Duodenal mucosa (tissue), 2 donors: ENCODE data around the gene MEGF8.

ENCODE experiments used
- H3K27ac ChIP-seq: one replicate; pipeline ENCODE4 v1.7.0; 2013; ENCODE audit warnings: low read depth, low read length
- H3K27me3 ChIP-seq, 2 donors: one replicate each; pipeline ENCODE4 v1.7.0; 2013; ENCODE audit warnings: low read length in 2 of 2, control low read depth in 1 of 2; ENCODE audit not compliant: insufficient read depth in 2 of 2, control insufficient read depth in 1 of 2
- H3K36me3 ChIP-seq, 2 donors: one replicate each; pipeline ENCODE4 v1.7.0; 2013; ENCODE audit warnings: low read length in 2 of 2, control low read depth in 1 of 2; ENCODE audit not compliant: insufficient read depth in 2 of 2, control insufficient read depth in 1 of 2
- H3K4me1 ChIP-seq, 2 donors: one replicate each; pipeline ENCODE4 v1.7.0; 2013; ENCODE audit warnings: low read length in 2 of 2, control low read depth in 1 of 2; ENCODE audit not compliant: insufficient read depth in 2 of 2, control insufficient read depth in 1 of 2
- H3K4me3 ChIP-seq, 2 donors: one replicate each; pipeline ENCODE4 v1.7.0; 2013; ENCODE audit warnings: low read length in 2 of 2, low read depth in 1 of 2
- H3K9ac ChIP-seq, 2 donors: one replicate each; pipeline ENCODE4 v1.7.0; 2013; ENCODE audit warnings: low read length in 2 of 2, low read depth in 1 of 2
- H3K9me3 ChIP-seq, 2 donors: one replicate each; pipeline ENCODE4 v1.7.0; 2013; ENCODE audit warnings: low read length in 2 of 2, control low read depth in 1 of 2; ENCODE audit not compliant: control insufficient read depth in 1 of 2

Gene MEGF8

GRCh38 chr19:42367929-42368328 lies 42.5 kb downstream of the MEGF8 start:
- no peak overlapping the region for H3K27ac ChIP-seq
- H3K4me1 ChIP-seq: peaks cover 0 to 3% of the 10 kb centered on the region in 2 donors
- peaks cover 5 to 17% of the 10 kb centered on the region in 2 donors for H3K36me3 ChIP-seq
- H3K4me3 ChIP-seq: no peak overlapping the region
- no peak overlapping the region for H3K9ac ChIP-seq
- H3K27me3 ChIP-seq: no peaks in the 10 kb centered on the region
- peaks cover 2 to 4% of the 10 kb centered on the region in 2 donors for H3K9me3 ChIP-seq

GRCh38 chr19:42368360-42368759 lies 42.9 kb downstream of the MEGF8 start:
- H3K27ac ChIP-seq: no peak overlapping the region
- H3K9me3 ChIP-seq: peaks cover 2 to 4% of the 10 kb centered on the region in 2 donors
- H3K4me1 ChIP-seq: peaks cover 0 to 3% of the 10 kb centered on the region in 2 donors
- peaks cover 5 to 13% of the 10 kb centered on the region in 2 donors for H3K36me3 ChIP-seq
- H3K27me3 ChIP-seq: no peaks in the 10 kb centered on the region
- H3K9ac ChIP-seq: no peak overlapping the region
- H3K4me3 ChIP-seq: no peak overlapping the region

GRCh38 chr19:42368765-42369164 lies 43.3 kb downstream of the MEGF8 start:
- Histone ChIP-seq H3K36me3 (peaks cover 1 to 9% of the 10 kb centered on the region in 2 donors), H3K9me3 (peaks cover 0 to 2% of the 10 kb centered on the region in 2 donors)

GRCh38 chr19:42369433-42370067 lies 44.1 kb downstream of the MEGF8 start:
- no peak overlapping the region for H3K27ac ChIP-seq
- H3K4me3 ChIP-seq: no peak overlapping the region
- H3K36me3 ChIP-seq: peaks cover 0 to 2% of the 10 kb centered on the region in 2 donors
- H3K9me3 ChIP-seq: no peaks in the 10 kb centered on the region
- no peak overlapping the region for H3K9ac ChIP-seq
- no peaks in the 10 kb centered on the region for H3K27me3 ChIP-seq
- H3K4me1 ChIP-seq: peaks cover 0 to 3% of the 10 kb centered on the region in 2 donors

More at GRCh38 chr19:42368765-42369164, 43.3 kb downstream of the MEGF8 start:
- Histone ChIP-seq H3K4me3 (no peak overlapping the region), H3K27me3 (no peaks in the 10 kb centered on the region), H3K9ac (no peak overlapping the region), H3K4me1 (peaks cover 0 to 3% of the 10 kb centered on the region in 2 donors), H3K27ac (no peak overlapping the region)

- Histone ChIP-seq H3K4me1 (peaks cover 0 to 3% of the 10 kb centered on the region in 2 donors), H3K9ac (no peak overlapping the region), H3K27ac (no peak overlapping the region), H3K4me3 (no peak overlapping the region), H3K9me3 (no peaks in the 10 kb centered on the region), H3K36me3 (peaks cover 0 to 5% of the 10 kb centered on the region in 2 donors), H3K27me3 (no peaks in the 10 kb centered on the region)
These were observed 44.7 kb downstream of the MEGF8 start for GRCh38 chr19:42370068-42370520.

GRCh38 chr19:42370626-42371175 lies 45.3 kb downstream of the MEGF8 start:
- H3K27ac ChIP-seq: no peak overlapping the region
- no peak overlapping the region for H3K4me3 ChIP-seq

GRCh38 chr19:42374826-42375376 lies 49.5 kb downstream of the MEGF8 start:
- no peaks in the 10 kb centered on the region for H3K27me3 ChIP-seq
- H3K36me3 ChIP-seq: peaks cover 0 to 7% of the 10 kb centered on the region in 2 donors
- no peaks in the 10 kb centered on the region for H3K9me3 ChIP-seq
- H3K4me3 ChIP-seq: no peak overlapping the region
- peaks cover 3 to 7% of the 10 kb centered on the region in 2 donors for H3K4me1 ChIP-seq
- H3K27ac ChIP-seq: no peak overlapping the region
- H3K9ac ChIP-seq: no peak overlapping the region

More at GRCh38 chr19:42370626-42371175, 45.3 kb downstream of the MEGF8 start:
- Histone ChIP-seq H3K27me3 (no peaks in the 10 kb centered on the region), H3K36me3 (peaks cover 0 to 9% of the 10 kb centered on the region in 2 donors), H3K4me1 (peaks cover 0 to 3% of the 10 kb centered on the region in 2 donors), H3K9ac (no peak overlapping the region), H3K9me3 (no peaks in the 10 kb centered on the region)

- H3K4me1 ChIP-seq: peaks cover 3 to 7% of the 10 kb centered on the region in 2 donors
- peaks cover 0 to 7% of the 10 kb centered on the region in 2 donors for H3K36me3 ChIP-seq
These were observed 50.2 kb downstream of the MEGF8 start for GRCh38 chr19:42375415-42376176.

GRCh38 chr19:42376177-42376555 lies 50.7 kb downstream of the MEGF8 start:
- Histone ChIP-seq H3K27ac (no peak overlapping the region), H3K4me3 (no peak overlapping the region), H3K4me1 (peaks cover 2 to 7% of the 10 kb centered on the region in 2 donors), H3K36me3 (peaks cover 0 to 7% of the 10 kb centered on the region in 2 donors), H3K27me3 (no peaks in the 10 kb centered on the region), H3K9ac (no peak overlapping the region), H3K9me3 (no peaks in the 10 kb centered on the region)

More at GRCh38 chr19:42375415-42376176, 50.2 kb downstream of the MEGF8 start:
- no peaks in the 10 kb centered on the region for H3K9me3 ChIP-seq
- H3K4me3 ChIP-seq: no peak overlapping the region
- no peak overlapping the region for H3K9ac ChIP-seq
- H3K27me3 ChIP-seq: no peaks in the 10 kb centered on the region
- H3K27ac ChIP-seq: no peak overlapping the region
